Loucy (cell line): Measurements from ENCODE around the gene APBA1.

Experiments
- H2AFZ ChIP-seq: fragments of 200-600 bp; sonication (generic); 2 replicates; pipeline ENCODE4 v1.6.0; 2016; ENCODE audit warnings: antibody characterized with exemption, mild to moderate bottlenecking, low read length, moderate library complexity
- H3F3A ChIP-seq: fragments of 200-600 bp; 2 replicates; pipeline ENCODE4 v1.6.0; 2016; ENCODE audit warnings: antibody characterized with exemption, low read depth, mild to moderate bottlenecking
- H3K27me3 ChIP-seq: fragments of 200-600 bp; sonication (generic); 2 replicates; pipeline ENCODE4 v1.6.1; 2014; ENCODE audit warnings: low read length, mild to moderate bottlenecking; ENCODE audit not compliant: insufficient read depth, poor library complexity, severe bottlenecking
- H3K36me3 ChIP-seq: fragments of 200-600 bp; sonication (generic); 2 replicates; pipeline ENCODE4 v1.6.1; 2016; ENCODE audit warnings: low read length; ENCODE audit not compliant: insufficient read depth
- H3K4me1 ChIP-seq: fragments of 200-600 bp; sonication (generic); 2 replicates; pipeline ENCODE4 v1.5.1; 2014; ENCODE audit warnings: low read length, mild to moderate bottlenecking; ENCODE audit not compliant: insufficient read depth, poor library complexity, severe bottlenecking
- H3K4me2 ChIP-seq: fragments of 200-600 bp; sonication (generic); 2 replicates; pipeline ENCODE4 v1.6.0; 2014; ENCODE audit warnings: antibody characterized with exemption, low read length, low read depth, mild to moderate bottlenecking; ENCODE audit not compliant: poor library complexity, severe bottlenecking
- H3K4me3 ChIP-seq: fragments of 200-600 bp; sonication (generic); 2 replicates; pipeline ENCODE4 v1.5.1; 2014; ENCODE audit warnings: low read length, mild to moderate bottlenecking, mixed read lengths; ENCODE audit not compliant: poor library complexity, severe bottlenecking
- H3K79me2 ChIP-seq: fragments of 200-600 bp; sonication (generic); 2 replicates; pipeline ENCODE4 v1.6.1; 2014; ENCODE audit warnings: low read length; ENCODE audit not compliant: insufficient read depth
- H3K9ac ChIP-seq: fragments of 200-600 bp; sonication (generic); 2 replicates; pipeline ENCODE4 v1.6.0; 2014; ENCODE audit warnings: mild to moderate bottlenecking, low read depth, low read length, moderate library complexity; ENCODE audit not compliant: poor library complexity, severe bottlenecking
- H3K9me2 ChIP-seq: fragments of 200-600 bp; sonication (generic); replicated peaks from 2 replicates; pipeline ENCODE4 v1.6.1; 2016; ENCODE audit warnings: low read depth, low read length, mixed read lengths
- H3K9me3 ChIP-seq: fragments of 200-600 bp; sonication (generic); 2 replicates; pipeline ENCODE4 v1.6.1; 2014; ENCODE audit warnings: mild to moderate bottlenecking, antibody characterized with exemption, low read length, low read depth; ENCODE audit not compliant: insufficient read depth
- H4K20me1 ChIP-seq: fragments of 200-600 bp; sonication (generic); 2 replicates; pipeline ENCODE4 v1.6.0; 2014; ENCODE audit warnings: antibody characterized with exemption, low read length, mild to moderate bottlenecking; ENCODE audit not compliant: insufficient read depth, poor library complexity, severe bottlenecking
- CTCF ChIP-seq: fragments of 200-600 bp; sonication (generic); conservative IDR thresholded peaks from 2 replicates; pipeline ENCODE4 v1.5.1; 2014; ENCODE audit warnings: mild to moderate bottlenecking, antibody characterized with exemption, low read length
- EZH2phosphoT487 ChIP-seq: fragments of 200-600 bp; IDR thresholded peaks from 2 replicates; pipeline ENCODE4 v1.6.1; 2018; ENCODE audit warnings: antibody characterized with exemption, mild to moderate bottlenecking, moderate library complexity, borderline replicate concordance

APBA1 gene

GRCh38 chr9:69584759-69585158, 87.4 kb downstream of the APBA1 start:
- Histone ChIP-seq H3K27me3 (no peaks in the 10 kb centered on the region), H3F3A (no peaks in the 10 kb centered on the region), H3K4me1 (peaks cover 32% of the 10 kb centered on the region), H3K4me2 (no peak overlapping the region), H3K9me3 (no peaks in the 10 kb centered on the region), H3K9me2 (no peaks in the 10 kb centered on the region), H3K79me2 (no peaks in the 10 kb centered on the region), H3K9ac (no peak overlapping the region), H3K36me3 (no peaks in the 10 kb centered on the region), H3K4me3 (no peak overlapping the region), H4K20me1 (no peaks in the 10 kb centered on the region), H2AFZ (no peak overlapping the region)
- TF ChIP-seq EZH2phosphoT487: no peak
- no peak for TF ChIP-seq CTCF

GRCh38 chr9:69583645-69584234, 88.4 kb downstream of the APBA1 start:
- no peaks in the 10 kb centered on the region for H3K36me3 ChIP-seq
- no peak overlapping the region for H3K9ac ChIP-seq
- H3K79me2 ChIP-seq: no peaks in the 10 kb centered on the region
- TF ChIP-seq EZH2phosphoT487 (no peak), CTCF (no peak)
- no peaks in the 10 kb centered on the region for H4K20me1 ChIP-seq
- H3K27me3 ChIP-seq: no peaks in the 10 kb centered on the region
- H3K9me3 ChIP-seq: no peaks in the 10 kb centered on the region
- H3K9me2 ChIP-seq: no peaks in the 10 kb centered on the region
- H3K4me2 ChIP-seq: no peak overlapping the region
- H3K4me1 ChIP-seq: peaks cover 42% of the 10 kb centered on the region
- H3F3A ChIP-seq: no peaks in the 10 kb centered on the region
- no peak overlapping the region for H2AFZ ChIP-seq
- no peak overlapping the region for H3K4me3 ChIP-seq

- no peaks in the 10 kb centered on the region for H3K9me2 ChIP-seq
- no peak overlapping the region for H3K9ac ChIP-seq
- H4K20me1 ChIP-seq: no peaks in the 10 kb centered on the region
- H3K36me3 ChIP-seq: no peaks in the 10 kb centered on the region
- H3K4me2 ChIP-seq: no peak overlapping the region
- TF ChIP-seq EZH2phosphoT487: no peak
- TF ChIP-seq CTCF: no peak
- no peak overlapping the region for H2AFZ ChIP-seq
- H3K27me3 ChIP-seq: no peaks in the 10 kb centered on the region
- H3K9me3 ChIP-seq: no peaks in the 10 kb centered on the region
- no peaks in the 10 kb centered on the region for H3F3A ChIP-seq
- H3K4me1 ChIP-seq: peaks cover 52% of the 10 kb centered on the region
- H3K79me2 ChIP-seq: no peaks in the 10 kb centered on the region
- H3K4me3 ChIP-seq: no peak overlapping the region
Observed at GRCh38 chr9:69582544-69583297, 89.5 kb downstream of the APBA1 start.
